Skeletal muscle tissue (tissue), 4 donors: Measurements from ENCODE around the gene NOX4. TPM values are rescaled to one million over a fixed set of nuclear protein-coding genes. Genes with fewer than 3 reads are reported as not detected.
"Not testable (repeated sequence)": the region's sequence is repeated elsewhere in the genome, so short reads cannot be mapped to it uniquely, and the experiment has no call there.

Experiments
- H3K27ac ChIP-seq: one replicate; pipeline ENCODE4 v1.7.0; 2013; ENCODE audit warnings: mild to moderate bottlenecking, low read depth, low read length, inconsistent platforms
- H3K27me3 ChIP-seq, 3 donors: one replicate each; pipeline ENCODE4 v1.7.0; 2013; ENCODE audit warnings: low read length in 3 of 3; ENCODE audit not compliant: control insufficient read depth in 3 of 3, insufficient read depth in 3 of 3
- H3K36me3 ChIP-seq, 3 donors: one replicate each; pipeline ENCODE4 v1.7.0; 2013; ENCODE audit warnings: low read length in 3 of 3; ENCODE audit not compliant: control insufficient read depth in 3 of 3, insufficient read depth in 3 of 3
- H3K4me1 ChIP-seq, 3 donors: one replicate each; pipeline ENCODE4 v1.7.0; 2013; ENCODE audit warnings: low read length in 3 of 3, mild to moderate bottlenecking in 3 of 3; ENCODE audit not compliant: control insufficient read depth in 3 of 3, insufficient read depth in 3 of 3
- H3K4me3 ChIP-seq, 3 donors: one replicate each; pipeline ENCODE4 v1.7.0; 2013; ENCODE audit warnings: low read length in 3 of 3
- H3K9ac ChIP-seq, 3 donors: one replicate each; pipeline ENCODE4 v1.7.0; 2013; ENCODE audit warnings: low read length in 3 of 3, mild to moderate bottlenecking in 3 of 3, moderate library complexity in 2 of 3, low read depth in 1 of 3
- H3K9me3 ChIP-seq, 3 donors: one replicate each; pipeline ENCODE4 v1.7.0; 2013; ENCODE audit warnings: low read length in 3 of 3; ENCODE audit not compliant: control insufficient read depth in 3 of 3
- total RNA-seq: library from RNA; depleted of rRNA; stranded (reverse); fragments of >200 nt; gene quantifications from one replicate; pipeline ENCODE4 v1.2.3, GENCODE V29; 2014
- donor health status: Osteomylitis.

Gene NOX4
- total RNA-seq, 1 donor from 2014 or later = 5.2 TPM

GRCh38 chr11:89437317-89437716 lies 53.9 kb downstream of the NOX4 start:
- Histone ChIP-seq H3K4me3 (no peak overlapping the region), H3K27me3 (no peaks in the 10 kb centered on the region), H3K9ac (no peak overlapping the region), H3K4me1 (no peaks in the 10 kb centered on the region), H3K27ac (no peak overlapping the region), H3K36me3 (no peaks in the 10 kb centered on the region), H3K9me3 (no peaks in the 10 kb centered on the region)

GRCh38 chr11:89436071-89436470 lies 55.1 kb downstream of the NOX4 start:
- no peaks in the 10 kb centered on the region for H3K9me3 ChIP-seq
- H3K4me3 ChIP-seq = no peak overlapping the region
- H3K9ac ChIP-seq = no peak overlapping the region
- no peaks in the 10 kb centered on the region for H3K4me1 ChIP-seq
- no peaks in the 10 kb centered on the region for H3K36me3 ChIP-seq
- no peak overlapping the region for H3K27ac ChIP-seq
- H3K27me3 ChIP-seq = no peaks in the 10 kb centered on the region

GRCh38 chr11:89433278-89433677 lies 57.9 kb downstream of the NOX4 start:
- no peak overlapping the region for H3K27ac ChIP-seq
- H3K9me3 ChIP-seq = no peaks in the 10 kb centered on the region
- no peaks in the 10 kb centered on the region for H3K4me1 ChIP-seq
- no peaks in the 10 kb centered on the region for H3K27me3 ChIP-seq
- no peaks in the 10 kb centered on the region for H3K36me3 ChIP-seq
- no peak overlapping the region for H3K9ac ChIP-seq
- no peak overlapping the region for H3K4me3 ChIP-seq

- H3K9ac ChIP-seq, H3K4me1 ChIP-seq, H3K36me3 ChIP-seq, H3K27me3 ChIP-seq, H3K9me3 ChIP-seq, H3K27ac ChIP-seq, H3K4me3 ChIP-seq: not testable (repeated sequence)
These were observed 59.0 kb downstream of the NOX4 start for GRCh38 chr11:89432182-89432581.

- not testable (repeated sequence) for H3K36me3 ChIP-seq
These were observed 64.7 kb downstream of the NOX4 start for GRCh38 chr11:89426501-89426900.

GRCh38 chr11:89421718-89422117 lies 69.5 kb downstream of the NOX4 start:
- no peaks in the 10 kb centered on the region for H3K36me3 ChIP-seq
- H3K27ac ChIP-seq = no peak overlapping the region
- no peaks in the 10 kb centered on the region for H3K4me1 ChIP-seq
- no peaks in the 10 kb centered on the region for H3K27me3 ChIP-seq
- no peak overlapping the region for H3K9ac ChIP-seq
- no peak overlapping the region for H3K4me3 ChIP-seq
- no peaks in the 10 kb centered on the region for H3K9me3 ChIP-seq

More at GRCh38 chr11:89426501-89426900, 64.7 kb downstream of the NOX4 start:
- not testable (repeated sequence) for H3K9me3 ChIP-seq, H3K4me3 ChIP-seq, H3K27ac ChIP-seq, H3K9ac ChIP-seq, H3K4me1 ChIP-seq, H3K27me3 ChIP-seq

GRCh38 chr11:89420981-89421380 lies 70.2 kb downstream of the NOX4 start:
- Histone ChIP-seq H3K36me3 (no peaks in the 10 kb centered on the region), H3K27me3 (no peaks in the 10 kb centered on the region), H3K9me3 (no peaks in the 10 kb centered on the region), H3K4me3 (no peak overlapping the region), H3K27ac (no peak overlapping the region), H3K4me1 (no peaks in the 10 kb centered on the region), H3K9ac (no peak overlapping the region)

GRCh38 chr11:89416961-89417360 lies 74.2 kb downstream of the NOX4 start:
- Histone ChIP-seq H3K4me3 (no peak overlapping the region), H3K36me3 (no peaks in the 10 kb centered on the region), H3K9ac (no peak overlapping the region), H3K27me3 (no peaks in the 10 kb centered on the region), H3K4me1 (no peaks in the 10 kb centered on the region), H3K27ac (no peak overlapping the region), H3K9me3 (no peaks in the 10 kb centered on the region)

- H3K4me1 ChIP-seq, H3K36me3 ChIP-seq, H3K4me3 ChIP-seq, H3K9ac ChIP-seq, H3K9me3 ChIP-seq, H3K27ac ChIP-seq, H3K27me3 ChIP-seq: not testable (repeated sequence)
These were observed 80.1 kb downstream of the NOX4 start for GRCh38 chr11:89411112-89411511.

GRCh38 chr11:89410666-89411065 lies 80.5 kb downstream of the NOX4 start:
- H3K9ac ChIP-seq, H3K9me3 ChIP-seq, H3K27me3 ChIP-seq, H3K36me3 ChIP-seq, H3K4me1 ChIP-seq, H3K4me3 ChIP-seq, H3K27ac ChIP-seq: not testable (repeated sequence)

GRCh38 chr11:89408441-89408840 lies 82.7 kb downstream of the NOX4 start:
- not testable (repeated sequence) for H3K36me3 ChIP-seq, H3K4me3 ChIP-seq, H3K27me3 ChIP-seq, H3K4me1 ChIP-seq, H3K9ac ChIP-seq, H3K9me3 ChIP-seq, H3K27ac ChIP-seq
